Adrenal gland (tissue), 12 donors: ENCODE data around the gene APLF. TPM values are rescaled to one million over a fixed set of nuclear protein-coding genes. Genes with fewer than 3 reads are reported as not detected.
A peak's percentile ranks its signal among the peaks of the same experiment; 100 is the strongest.

Experiments
- DNase-seq, 7 donors: peaks; one replicate each; pipeline ENCODE4 v3.0.0-alpha.2; 2019 to 2020
- H3K27ac ChIP-seq, 5 donors: fragments of 200-600 bp; sonication (generic) in 4 of 5; 1 replicate in 3 of 5; 2 replicates in 2 of 5; pipeline versions ENCODE4 v1.5.1 to v1.8.0; 2016 to 2020; ENCODE audit warnings: mild to moderate bottlenecking in 1 of 5
- H3K27me3 ChIP-seq: fragments of 200-600 bp; 2 replicates; pipeline ENCODE4 v1.8.0; 2021
- H3K36me3 ChIP-seq, 2 donors: fragments of 200-600 bp; replicated peaks in 1 of 2; 1 replicate in 1 of 2; 2 replicates in 1 of 2; pipeline versions ENCODE4 v1.5.1 to v1.8.0; 2018 to 2022
- H3K4me1 ChIP-seq, 2 donors: fragments of 200-600 bp; replicated peaks in 1 of 2; 1 replicate in 1 of 2; 2 replicates in 1 of 2; pipeline versions ENCODE4 v1.5.1 to v1.8.0; 2018 to 2021
- H3K4me3 ChIP-seq, 4 donors: fragments of 200-600 bp; sonication (generic) in 3 of 4; one replicate each; pipeline ENCODE4 v1.5.1; 2016 to 2018
- H3K9me3 ChIP-seq, 3 donors: fragments of 200-600 bp; sonication (generic) in 1 of 3; replicated peaks in 1 of 3; 1 replicate in 2 of 3; 2 replicates in 1 of 3; pipeline versions ENCODE4 v1.5.1 to v1.8.0; 2016 to 2021
- CTCF ChIP-seq, 6 experiments: fragments of 450-650 bp in 4 of 6; fragments of 200-600 bp in 2 of 6; sonication (generic) in 1 of 6; IDR thresholded peaks; 1 replicate in 5 of 6; 2 replicates in 1 of 6; pipeline versions ENCODE4 v1.5.1 to v1.8.0; 2016 to 2021; ENCODE audit warnings: antibody characterized with exemption in 6 of 6, mild to moderate bottlenecking in 2 of 6, moderate library complexity in 1 of 6
- POLR2A ChIP-seq, 2 donors: fragments of 450-650 bp; IDR thresholded peaks; one replicate each; pipeline ENCODE4 v1.6.1; 2017; ENCODE audit warnings: antibody characterized with exemption in 2 of 2, mild to moderate bottlenecking in 2 of 2, moderate library complexity in 1 of 2
- WGBS, 4 donors: extraction: QIAGEN DNeasy Blood & Tissue Kit in 2 of 4; methylation state at CpG; one replicate each; pipeline versions ENCODE4 v1.1.5 to v1.1.7; 2013 to 2017; 5-methylcytosine and 5-hydroxymethylcytosine counted together
- intact Hi-C, 2 donors: fragments of 100-400 bp; cut with DNase I; formaldehyde crosslinking; loops; one replicate each; pipeline versions ENCODE4 v1.14.1 to v1.15.0; 2022 to 2023
- polyA plus RNA-seq, 3 donors: library from polyadenylated mRNA; stranded (reverse); fragments of 200-250 nt in 2 of 3; fragments of 350-450 nt in 1 of 3; fragmentation: Illumina TruSeq in 1 of 3; extraction: RNeasy Lipid Tissue Mini Kit (QIAGEN cat#74804) in 1 of 3; gene quantifications; one replicate each; pipeline ENCODE4 v1.2.3, GENCODE V29; 2013 to 2014
- total RNA-seq, 9 donors: library from RNA; depleted of rRNA in 4 of 9; stranded (reverse); fragments of >200 nt in 4 of 9; fragments of 120-200 nt in 1 of 9; fragmentation: NEBNext Ultra II Directional in 1 of 9; extraction: Animal tissue kit (Norgen Biotek cat#: 25700) in 1 of 9; gene quantifications; one replicate each; pipeline versions ENCODE4 v1.1.0 to v1.2.4, GENCODE V29; 2013 to 2023
- donor health status: healthy with polysubstance abuse.
- donor health status: Bipolar disorder and iron deficiency.
- donor health status: DM: yes; HTN: yes; CAD: no.
- donor health status: DM: no; HTN: no; CAD: no.
- donor health status: DM: no; HTN: no; CAD: no.
- donor health status: DM: yes; HTN: yes; CAD: no.

APLF gene
- total and polyA plus RNA-seq, 12 donors, result 1.1 to 6.8 (median 3.6) TPM

DNA sequence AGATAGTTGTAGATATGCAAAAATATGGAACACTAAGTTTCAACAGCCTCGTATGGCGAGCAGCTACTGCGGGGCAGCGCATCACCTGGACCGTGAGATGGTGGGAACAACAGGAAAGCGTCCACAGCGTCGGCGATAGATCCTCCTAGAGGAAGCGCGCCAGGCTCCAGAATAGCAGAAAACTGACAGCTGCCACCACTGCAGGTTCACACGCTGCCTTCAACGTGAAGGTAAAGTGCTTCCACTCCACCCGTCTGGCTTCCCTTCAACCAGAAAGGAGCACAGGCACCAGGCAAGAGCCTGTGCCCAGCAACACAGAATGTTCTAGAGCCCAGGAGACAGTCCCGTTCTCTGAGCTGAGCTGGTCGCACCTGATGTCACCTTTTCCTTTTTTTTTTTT lies 20.3 kb upstream of the APLF start:
- H3K9me3 ChIP-seq, result no peaks in the 10 kb centered on the region

DNA sequence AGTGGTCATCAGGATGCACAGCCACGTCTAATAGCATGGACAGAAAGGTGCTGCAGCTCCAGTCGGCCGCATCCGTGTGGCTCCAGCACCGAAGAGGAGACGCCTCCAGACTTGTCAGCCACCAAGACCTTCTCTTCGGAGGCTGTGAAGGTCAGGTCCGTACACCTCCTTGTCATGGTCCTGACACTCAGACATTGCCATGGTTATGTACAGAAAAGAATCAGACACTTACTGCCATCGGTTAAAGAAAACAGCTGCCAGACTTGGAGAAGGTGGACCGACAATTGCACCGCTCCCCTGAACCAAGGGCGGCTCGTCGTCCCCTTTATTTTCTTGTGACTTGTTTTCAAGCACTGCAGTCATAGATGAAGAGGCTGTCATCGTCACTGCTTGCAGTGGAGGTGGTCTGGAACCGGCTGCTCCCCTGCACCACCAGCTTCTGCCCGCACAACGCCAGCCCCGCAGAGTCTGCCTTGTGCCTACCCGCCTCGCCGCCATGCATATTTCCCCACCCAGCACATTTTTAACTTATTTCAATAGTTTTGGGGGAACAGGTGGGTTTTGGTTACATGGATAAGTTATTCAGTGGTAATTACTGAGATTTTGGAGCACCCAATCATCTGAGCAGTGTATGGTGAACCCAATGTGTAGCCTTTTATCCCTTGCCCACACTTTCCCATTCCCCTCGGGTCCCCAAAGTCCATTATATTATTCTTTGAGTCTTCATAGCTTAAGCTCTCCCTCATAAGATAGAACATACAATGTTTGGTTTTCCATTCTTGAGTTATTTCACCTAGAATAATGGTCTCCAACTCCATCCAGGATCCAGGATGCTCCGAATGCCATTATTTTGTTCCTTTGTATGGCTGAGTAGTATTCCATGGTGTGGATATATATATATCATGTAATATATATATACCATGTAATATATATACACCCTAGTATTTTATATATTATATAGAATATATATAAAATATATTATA lies 18.4 kb upstream of the APLF start:
- H3K27me3 ChIP-seq, result no peaks in the 10 kb centered on the region
- TF ChIP-seq CTCF (IDR thresholded peaks at IDR 0.05) (no peak), POLR2A (IDR thresholded peaks at IDR 0.05) (no peak)
- intact Hi-C loops, result no loop called here
- H3K9me3 ChIP-seq, result no peaks in the 10 kb centered on the region
- no peaks in the 10 kb centered on the region for H3K4me1 ChIP-seq
- H3K27ac ChIP-seq, result no peak overlapping the region
- WGBS, 4 donors, result 92 to 95% (median 93%) methylated on average over 22 to 24 of the region's 24 CpGs
- no peak overlapping the region for H3K4me3 ChIP-seq
- H3K36me3 ChIP-seq, result no peaks in the 10 kb centered on the region
- peak in 3 of 7 donors; percentile 39 to 72 (median 71) for DNase-seq

More for the DNA sequence above, 20.3 kb upstream of the APLF start:
- Histone ChIP-seq H3K27ac (no peak overlapping the region), H3K4me1 (no peaks in the 10 kb centered on the region), H3K27me3 (no peaks in the 10 kb centered on the region), H3K4me3 (no peak overlapping the region), H3K36me3 (no peaks in the 10 kb centered on the region)
- intact Hi-C loops, result no loop called here
- TF ChIP-seq CTCF (IDR thresholded peaks at IDR 0.05) (no peak), POLR2A (IDR thresholded peaks at IDR 0.05) (no peak)
- 84 to 93% (median 91%) methylated on average over 16 of the region's 16 CpGs for WGBS, 4 donors
- no peak for DNase-seq

GRCh38 chr2:68452158-68452900 lies 15.1 kb upstream of the APLF start:
- Histone ChIP-seq H3K9me3 (no peaks in the 10 kb centered on the region), H3K36me3 (no peaks in the 10 kb centered on the region), H3K4me3 (no peak overlapping the region), H3K27ac (no peak overlapping the region), H3K27me3 (no peaks in the 10 kb centered on the region), H3K4me1 (no peaks in the 10 kb centered on the region)
- intact Hi-C loops, result no loop called here
- TF ChIP-seq CTCF (IDR thresholded peaks at IDR 0.05), result no peak
- TF ChIP-seq POLR2A (IDR thresholded peaks at IDR 0.05), result no peak
- WGBS, 4 donors, result 70 to 75% (median 72%) methylated on average over 5 of the region's 5 CpGs
- DNase-seq, result peak in 4 of 7 donors; percentile 29 to 81 (median 62)

DNA sequence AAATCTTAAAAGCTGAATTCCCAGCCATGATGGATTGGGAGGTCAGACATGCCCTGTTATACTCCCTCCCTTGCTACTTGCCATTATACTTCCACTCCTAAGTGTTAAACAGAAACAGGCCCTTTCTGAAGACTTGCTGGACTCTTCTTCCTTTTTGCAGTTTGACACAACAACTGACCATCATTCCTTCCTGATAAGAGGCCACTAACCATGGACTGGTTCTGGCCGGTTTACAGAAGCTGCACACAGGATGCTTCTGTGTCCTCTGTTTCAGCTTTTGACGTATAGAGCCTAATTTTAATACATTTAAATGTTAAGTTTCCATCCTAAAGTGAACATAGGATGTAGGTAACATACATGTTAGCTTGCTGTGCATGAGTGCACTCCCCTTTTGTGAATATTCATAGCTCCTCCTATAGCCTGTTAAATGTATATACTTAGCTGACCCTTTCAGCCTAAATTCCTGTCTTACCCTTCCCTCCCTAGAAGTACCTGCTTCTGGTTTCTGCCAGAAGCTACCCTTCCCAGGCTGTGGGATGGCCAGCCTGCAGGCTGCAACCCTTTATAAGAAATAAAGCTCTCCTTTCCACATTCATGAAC lies 13.5 kb upstream of the APLF start:
- no peaks in the 10 kb centered on the region for H3K36me3 ChIP-seq
- no peak for DNase-seq
- 69 to 93% (median 73%) methylated on average over 2 of the region's 2 CpGs for WGBS, 4 donors
- no peaks in the 10 kb centered on the region for H3K4me1 ChIP-seq
- no peak overlapping the region for H3K4me3 ChIP-seq
- H3K27me3 ChIP-seq, result no peaks in the 10 kb centered on the region
- no peaks in the 10 kb centered on the region for H3K9me3 ChIP-seq
- no peak overlapping the region for H3K27ac ChIP-seq
- TF ChIP-seq CTCF (IDR thresholded peaks at IDR 0.05) (no peak), POLR2A (IDR thresholded peaks at IDR 0.05) (no peak)
- intact Hi-C loops, result no loop called here
